Testis (tissue), 3 donors: ENCODE data around the gene OR10G8. TPM values are rescaled to one million over a fixed set of nuclear protein-coding genes. Genes with fewer than 3 reads are reported as not detected.
A peak's percentile ranks its signal among the peaks of the same experiment; 100 is the strongest.

Experiments used
- DNase-seq: peaks from one replicate; pipeline ENCODE4 v3.0.0-alpha.2; 2019
- H3K27ac ChIP-seq, 2 donors: fragments of 200-600 bp; sonication (generic); one replicate each; pipeline ENCODE4 v1.5.1; 2019
- H3K27me3 ChIP-seq: fragments of 200-600 bp; sonication (generic); one replicate; pipeline ENCODE4 v1.5.1; 2019
- H3K36me3 ChIP-seq: fragments of 200-600 bp; sonication (generic); one replicate; pipeline ENCODE4 v1.5.1; 2017; ENCODE audit warnings: low read depth; ENCODE audit errors: missing control alignments
- H3K4me1 ChIP-seq: fragments of 200-600 bp; sonication (generic); one replicate; pipeline ENCODE4 v1.5.1; 2019
- H3K4me3 ChIP-seq, 2 donors: fragments of 200-600 bp; sonication (generic); one replicate each; pipeline ENCODE4 v1.5.1; 2017 to 2019
- H3K9me3 ChIP-seq: fragments of 200-600 bp; sonication (generic); one replicate; pipeline ENCODE4 v1.5.1; 2017
- POLR2A ChIP-seq: fragments of 450-650 bp; IDR thresholded peaks from one replicate; pipeline ENCODE4 v1.6.1; 2017; ENCODE audit warnings: antibody characterized with exemption, mild to moderate bottlenecking, moderate library complexity
- WGBS, 2 donors: methylation state at CpG; one replicate each; pipeline ENCODE4 v1.1.5; 2018; 5-methylcytosine and 5-hydroxymethylcytosine counted together
- intact Hi-C: fragments of 100-400 bp; cut with DNase I; formaldehyde crosslinking; loops from one replicate; pipeline ENCODE4 v1.15.1; 2023; ENCODE audit warnings: low total_unique reads
- polyA plus RNA-seq: library from polyadenylated mRNA; stranded (reverse); fragments of 350-450 nt; fragmentation: Illumina TruSeq; extraction: RNeasy Lipid Tissue Mini Kit (QIAGEN cat#74804); gene quantifications from one replicate; pipeline ENCODE4 v1.2.3, GENCODE V29; 2014; ENCODE audit warnings: low read depth, low replicate concordance; ENCODE audit not compliant: insufficient read depth
- total RNA-seq, 2 donors: library from RNA; depleted of rRNA; stranded (reverse); fragments of >200 nt; gene quantifications; one replicate each; pipeline ENCODE4 v1.2.3, GENCODE V29; 2016
- TF ChIP-seq, protein P1 (sequence below), 3 experiments: fragments of 450-650 bp in 2 of 3; fragments of 200-600 bp in 1 of 3; sonication (generic) in 1 of 3; IDR thresholded peaks; one replicate each; pipeline ENCODE4 v1.5.1; 2016 to 2019; ENCODE audit warnings: antibody characterized with exemption in 3 of 3, mild to moderate bottlenecking in 2 of 3, moderate library complexity in 1 of 3

The OR10G8 gene
- total and polyA plus RNA-seq, 3 donors from 2014 or later: 1.7 to 5.8 TPM; not detected in 1

DNA sequence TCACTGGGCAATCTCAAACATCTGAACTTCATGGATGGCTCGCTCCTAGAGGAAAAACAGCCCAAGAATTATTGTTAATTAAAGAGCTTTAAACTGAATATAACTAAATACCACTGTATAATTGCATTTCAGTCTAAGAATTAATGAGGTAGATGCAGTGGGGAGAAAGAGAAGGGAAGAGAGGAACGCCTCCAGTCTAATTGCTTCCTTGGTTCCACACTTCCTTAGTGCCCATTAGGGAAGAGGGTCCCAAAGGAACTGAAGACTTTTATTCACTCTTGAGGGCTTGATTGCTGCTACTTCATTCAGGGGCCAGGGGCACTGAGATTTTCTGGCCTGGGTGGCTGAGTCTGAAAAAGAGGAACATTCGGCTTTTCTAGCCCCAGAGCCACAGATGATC, 26.4 kb downstream of the OR10G8 start:
- no peaks in the 10 kb centered on the region for H3K4me1 ChIP-seq
- no peaks in the 10 kb centered on the region for H3K9me3 ChIP-seq
- no peak for TF ChIP-seq POLR2A
- TF ChIP-seq, protein P1, sequence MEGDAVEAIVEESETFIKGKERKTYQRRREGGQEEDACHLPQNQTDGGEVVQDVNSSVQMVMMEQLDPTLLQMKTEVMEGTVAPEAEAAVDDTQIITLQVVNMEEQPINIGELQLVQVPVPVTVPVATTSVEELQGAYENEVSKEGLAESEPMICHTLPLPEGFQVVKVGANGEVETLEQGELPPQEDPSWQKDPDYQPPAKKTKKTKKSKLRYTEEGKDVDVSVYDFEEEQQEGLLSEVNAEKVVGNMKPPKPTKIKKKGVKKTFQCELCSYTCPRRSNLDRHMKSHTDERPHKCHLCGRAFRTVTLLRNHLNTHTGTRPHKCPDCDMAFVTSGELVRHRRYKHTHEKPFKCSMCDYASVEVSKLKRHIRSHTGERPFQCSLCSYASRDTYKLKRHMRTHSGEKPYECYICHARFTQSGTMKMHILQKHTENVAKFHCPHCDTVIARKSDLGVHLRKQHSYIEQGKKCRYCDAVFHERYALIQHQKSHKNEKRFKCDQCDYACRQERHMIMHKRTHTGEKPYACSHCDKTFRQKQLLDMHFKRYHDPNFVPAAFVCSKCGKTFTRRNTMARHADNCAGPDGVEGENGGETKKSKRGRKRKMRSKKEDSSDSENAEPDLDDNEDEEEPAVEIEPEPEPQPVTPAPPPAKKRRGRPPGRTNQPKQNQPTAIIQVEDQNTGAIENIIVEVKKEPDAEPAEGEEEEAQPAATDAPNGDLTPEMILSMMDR (IDR thresholded peaks at IDR 0.05): no peak
- intact Hi-C loops: no loop called here
- no peak overlapping the region for H3K27ac ChIP-seq
- no peak overlapping the region for H3K4me3 ChIP-seq
- WGBS, 2 donors: 87 to 91% methylated on average over 3 of the region's 3 CpGs
- no peak for DNase-seq
- H3K36me3 ChIP-seq: no peaks in the 10 kb centered on the region
- no peaks in the 10 kb centered on the region for H3K27me3 ChIP-seq

DNA sequence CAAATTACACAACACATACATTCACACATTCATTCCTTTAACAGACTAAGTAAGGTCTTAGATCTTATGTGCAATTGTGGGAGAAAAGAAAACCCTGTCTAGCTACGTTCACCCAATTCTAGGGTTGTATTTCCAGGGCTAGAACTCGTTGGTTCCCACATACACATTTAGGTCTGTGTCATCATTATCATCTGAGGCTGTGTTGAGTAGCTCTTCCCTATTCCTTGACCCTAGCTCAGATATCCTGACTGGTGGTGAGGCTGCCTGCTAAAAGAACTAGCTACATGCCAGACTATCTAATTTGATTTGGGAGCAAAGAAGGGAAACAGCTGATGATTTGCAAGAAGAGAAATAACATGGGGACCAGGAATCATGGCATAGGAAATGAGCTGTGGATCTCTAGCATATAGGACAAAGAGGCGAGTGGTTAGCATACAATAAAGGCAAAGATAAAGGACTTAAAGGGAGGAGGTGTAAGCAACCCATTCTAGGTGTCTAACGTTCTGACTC, 42.1 kb downstream of the OR10G8 start:
- H3K9me3 ChIP-seq: no peaks in the 10 kb centered on the region
- H3K36me3 ChIP-seq: no peaks in the 10 kb centered on the region
- no peaks in the 10 kb centered on the region for H3K27me3 ChIP-seq
- TF ChIP-seq, protein P1 (IDR thresholded peaks at IDR 0.05): no peak
- no peak for TF ChIP-seq POLR2A
- H3K4me3 ChIP-seq: no peak overlapping the region
- DNase-seq: no peak
- WGBS, 2 donors: 72% methylated on average over 4 of the region's 4 CpGs
- no peaks in the 10 kb centered on the region for H3K4me1 ChIP-seq
- H3K27ac ChIP-seq: no peak overlapping the region
- intact Hi-C loops: no loop called here

DNA sequence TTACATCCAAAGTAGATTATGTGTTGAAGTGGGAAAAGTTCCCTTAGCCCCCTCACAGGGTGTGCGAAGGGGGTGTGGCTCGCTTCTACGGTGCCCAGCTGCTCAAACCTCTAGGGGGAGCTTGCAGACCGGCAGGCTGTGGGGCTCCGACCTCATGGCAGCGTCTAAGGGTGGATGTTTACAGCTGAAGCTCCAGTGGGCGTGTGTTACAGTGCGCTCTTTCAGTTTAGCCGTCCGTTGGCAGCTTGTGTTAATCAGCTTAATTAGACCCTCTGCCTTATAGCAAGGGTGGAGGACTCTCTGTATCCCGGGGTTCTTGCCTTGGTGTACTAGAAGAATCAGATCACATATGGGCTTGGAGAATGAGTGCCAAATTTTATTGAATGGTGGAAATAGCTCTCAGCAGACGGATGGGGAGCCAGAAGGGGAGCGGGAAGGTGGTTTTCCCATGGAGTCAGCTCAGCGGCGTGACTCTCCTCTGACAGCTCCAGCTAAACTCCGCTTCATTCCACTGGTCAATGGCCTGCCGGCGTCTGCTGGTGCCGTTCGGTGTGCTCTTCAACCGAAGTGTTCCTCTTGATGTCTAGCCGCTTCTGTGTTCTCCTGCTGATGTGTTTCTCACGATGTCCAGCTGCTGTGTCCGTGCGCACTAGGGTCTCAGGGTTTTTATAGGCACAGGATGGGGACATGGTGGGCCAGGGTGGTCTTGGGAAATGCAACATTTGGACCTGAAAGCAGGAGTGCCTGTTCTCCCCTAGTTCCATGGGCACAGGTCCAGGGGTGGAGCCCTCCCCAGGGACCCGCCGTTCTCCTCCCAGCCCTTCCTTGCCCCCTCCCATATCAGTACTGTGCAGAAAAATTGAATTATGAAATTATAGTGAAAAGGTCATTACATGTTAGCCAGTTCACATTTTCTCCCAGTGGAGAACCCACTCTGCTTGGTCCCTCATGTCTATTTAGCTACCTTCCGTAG, 43.1 kb downstream of the OR10G8 start:
- H3K4me1 ChIP-seq: no peaks in the 10 kb centered on the region
- no peaks in the 10 kb centered on the region for H3K27me3 ChIP-seq
- DNase-seq: peak; percentile 43
- no peak overlapping the region for H3K4me3 ChIP-seq
- no peaks in the 10 kb centered on the region for H3K36me3 ChIP-seq
- H3K9me3 ChIP-seq: no peaks in the 10 kb centered on the region
- WGBS, 2 donors: 41 to 49% methylated on average over 23 to 28 of the region's 28 CpGs
- no peak for TF ChIP-seq POLR2A
- TF ChIP-seq, protein P1 (IDR thresholded peaks at IDR 0.05): no peak
- no peak overlapping the region for H3K27ac ChIP-seq
- intact Hi-C loops: no loop called here

DNA sequence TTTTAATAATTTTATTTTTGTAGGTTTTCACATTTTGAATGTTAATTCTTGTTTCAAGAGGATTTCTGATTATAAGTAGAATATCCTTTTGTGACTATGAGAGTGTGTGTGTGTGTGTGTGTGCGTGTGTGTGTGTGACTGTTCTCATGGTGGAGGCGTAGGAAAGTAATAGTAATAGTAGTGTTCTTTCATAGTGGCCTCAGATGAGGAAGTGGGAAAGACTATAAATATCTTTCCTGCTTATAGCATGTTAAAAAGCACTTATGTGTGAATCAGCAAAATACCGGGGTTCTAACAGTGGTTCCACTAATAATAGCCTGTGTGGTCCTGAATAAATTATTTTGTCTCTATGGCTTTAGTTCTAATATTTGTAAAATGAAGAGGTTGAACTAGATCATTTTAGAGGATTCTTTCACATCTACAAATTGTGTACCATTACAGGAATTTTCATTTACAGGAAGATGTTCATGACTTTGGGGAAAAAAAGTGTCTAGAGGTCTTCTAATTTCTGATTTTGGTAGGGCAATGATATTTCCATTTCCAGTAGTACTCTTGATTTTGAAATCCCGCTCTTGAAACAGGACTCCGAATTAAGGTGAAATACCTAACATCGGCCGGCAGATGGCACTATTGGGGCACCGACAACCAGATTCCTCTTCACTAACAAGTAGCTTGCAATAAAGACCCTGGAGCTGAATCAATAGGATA, 44.5 kb downstream of the OR10G8 start:
- Histone ChIP-seq H3K4me3 (no peak overlapping the region), H3K27me3 (no peaks in the 10 kb centered on the region), H3K27ac (no peak overlapping the region), H3K4me1 (peaks cover 7% of the 10 kb centered on the region), H3K36me3 (no peaks in the 10 kb centered on the region), H3K9me3 (no peaks in the 10 kb centered on the region)
- intact Hi-C loops: no loop called here
- WGBS, 2 donors: 8 to 16% methylated on average over 8 of the region's 8 CpGs
- no peak for TF ChIP-seq POLR2A
- TF ChIP-seq, protein P1 (IDR thresholded peaks at IDR 0.05): peak; percentile 55 to 85 (median 73)
- peak; percentile 74 for DNase-seq
